Neuronal stem cell (in vitro differentiated cells): ENCODE measurements around the gene QRICH1.

Experiments used
- DNase-seq: peaks from one replicate; pipeline ENCODE4 v3.0.0-alpha.2; 2013; ENCODE audit warnings: low spot score
- H2AFZ ChIP-seq: one replicate; pipeline ENCODE4 v1.6.1; 2013; ENCODE audit warnings: mild to moderate bottlenecking, low read length, inconsistent platforms
- H2AK5ac ChIP-seq: 2 replicates; pipeline ENCODE4 v1.6.1; 2013; ENCODE audit warnings: low read depth, mild to moderate bottlenecking, inconsistent platforms, low read length, moderate library complexity, mixed read lengths
- H2BK120ac ChIP-seq: 2 replicates; pipeline ENCODE4 v1.6.1; 2013; ENCODE audit warnings: low read depth, mild to moderate bottlenecking, inconsistent platforms, low read length, moderate library complexity, mixed read lengths
- H2BK12ac ChIP-seq: one replicate; pipeline ENCODE4 v1.6.1; 2013; ENCODE audit warnings: low read length, inconsistent platforms
- H2BK15ac ChIP-seq: 2 replicates; pipeline ENCODE4 v1.6.1; 2013; ENCODE audit warnings: mild to moderate bottlenecking, low read length, inconsistent platforms, mixed read lengths
- H2BK5ac ChIP-seq: one replicate; pipeline ENCODE4 v1.6.1; 2013; ENCODE audit warnings: inconsistent platforms, mild to moderate bottlenecking, low read length, moderate library complexity
- H3K14ac ChIP-seq: one replicate; pipeline ENCODE4 v1.6.1; 2013; ENCODE audit warnings: low read length, inconsistent platforms
- H3K18ac ChIP-seq: 2 replicates; pipeline ENCODE4 v1.6.1; 2013; ENCODE audit warnings: low read length, inconsistent platforms
- H3K23ac ChIP-seq: 2 replicates; pipeline ENCODE4 v1.6.1; 2013; ENCODE audit warnings: low read depth, mild to moderate bottlenecking, mixed read lengths, low read length, inconsistent platforms; ENCODE audit not compliant: poor library complexity
- H3K27ac ChIP-seq: replicated peaks from 3 replicates; pipeline ENCODE4 v1.5.1; 2013; ENCODE audit warnings: low read length, inconsistent platforms
- H3K27me3 ChIP-seq, 3 experiments: 2 replicates each; pipeline ENCODE4 v1.6.1; 2013; ENCODE audit warnings: low read length in 3 of 3, mild to moderate bottlenecking in 2 of 3, inconsistent platforms in 1 of 3, low read depth in 1 of 3, mixed read lengths in 1 of 3, moderate library complexity in 1 of 3; ENCODE audit not compliant: control insufficient read depth in 3 of 3, insufficient read depth in 3 of 3
- H3K36me3 ChIP-seq, 2 donors: replicated peaks in 1 of 2; 2 replicates each; pipeline ENCODE4 v1.6.1; 2013; ENCODE audit warnings: low read length in 2 of 2; ENCODE audit not compliant: control insufficient read depth in 2 of 2, insufficient read depth in 2 of 2
- H3K4ac ChIP-seq: 2 replicates; pipeline ENCODE4 v1.6.1; 2013; ENCODE audit warnings: inconsistent platforms, mild to moderate bottlenecking, low read length, moderate library complexity
- H3K4me1 ChIP-seq, 2 donors: 1 replicate in 1 of 2; 2 replicates in 1 of 2; pipeline ENCODE4 v1.6.1; 2013; ENCODE audit warnings: low read length in 2 of 2, low read depth in 1 of 2; ENCODE audit not compliant: control insufficient read depth in 2 of 2, insufficient read depth in 1 of 2
- H3K4me2 ChIP-seq: one replicate; pipeline ENCODE4 v1.6.1; 2013; ENCODE audit warnings: mild to moderate bottlenecking, low read length, inconsistent platforms; ENCODE audit not compliant: insufficient read depth, poor library complexity, severe bottlenecking
- H3K4me3 ChIP-seq, 2 donors: 2 replicates each; pipeline ENCODE4 v1.5.1; 2013; ENCODE audit warnings: low read length in 2 of 2, mild to moderate bottlenecking in 2 of 2, inconsistent platforms in 1 of 2, moderate library complexity in 1 of 2
- H3K79me1 ChIP-seq: one replicate; pipeline ENCODE4 v1.6.1; 2013; ENCODE audit warnings: low read depth, mild to moderate bottlenecking, inconsistent platforms, low read length, moderate library complexity
- H3K9ac ChIP-seq: one replicate; pipeline ENCODE4 v1.6.1; 2013; ENCODE audit warnings: mild to moderate bottlenecking, low read depth, low read length, inconsistent platforms; ENCODE audit not compliant: poor library complexity
- H3K9me3 ChIP-seq, 2 donors: replicated peaks in 1 of 2; 2 replicates each; pipeline versions ENCODE3 to v1.6.1; 2013; ENCODE audit warnings: low read length in 2 of 2, mild to moderate bottlenecking in 2 of 2, inconsistent platforms in 1 of 2, low read depth in 1 of 2, mixed read lengths in 1 of 2, moderate library complexity in 1 of 2; ENCODE audit not compliant: control insufficient read depth in 2 of 2, insufficient read depth in 1 of 2
- H4K8ac ChIP-seq: one replicate; pipeline ENCODE4 v1.6.1; 2013; ENCODE audit warnings: low read depth, mild to moderate bottlenecking, inconsistent platforms, low read length, moderate library complexity
- H4K91ac ChIP-seq: one replicate; pipeline ENCODE4 v1.6.1; 2013; ENCODE audit warnings: low read length, low read depth, mild to moderate bottlenecking, inconsistent platforms; ENCODE audit not compliant: poor library complexity
- WGBS, 2 donors: extraction: QIAGEN DNeasy Blood & Tissue Kit; methylation state at CpG; one replicate each; pipeline ENCODE4 v1.1.7; 2013; ENCODE audit warnings: missing lambda C conversion rate in 2 of 2, mixed read lengths in 1 of 2; ENCODE audit not compliant: insufficient read length in 2 of 2, insufficient replicate concordance in 1 of 2; ENCODE audit errors: extremely low coverage in 2 of 2; 5-methylcytosine and 5-hydroxymethylcytosine counted together

The QRICH1 gene

DNA sequence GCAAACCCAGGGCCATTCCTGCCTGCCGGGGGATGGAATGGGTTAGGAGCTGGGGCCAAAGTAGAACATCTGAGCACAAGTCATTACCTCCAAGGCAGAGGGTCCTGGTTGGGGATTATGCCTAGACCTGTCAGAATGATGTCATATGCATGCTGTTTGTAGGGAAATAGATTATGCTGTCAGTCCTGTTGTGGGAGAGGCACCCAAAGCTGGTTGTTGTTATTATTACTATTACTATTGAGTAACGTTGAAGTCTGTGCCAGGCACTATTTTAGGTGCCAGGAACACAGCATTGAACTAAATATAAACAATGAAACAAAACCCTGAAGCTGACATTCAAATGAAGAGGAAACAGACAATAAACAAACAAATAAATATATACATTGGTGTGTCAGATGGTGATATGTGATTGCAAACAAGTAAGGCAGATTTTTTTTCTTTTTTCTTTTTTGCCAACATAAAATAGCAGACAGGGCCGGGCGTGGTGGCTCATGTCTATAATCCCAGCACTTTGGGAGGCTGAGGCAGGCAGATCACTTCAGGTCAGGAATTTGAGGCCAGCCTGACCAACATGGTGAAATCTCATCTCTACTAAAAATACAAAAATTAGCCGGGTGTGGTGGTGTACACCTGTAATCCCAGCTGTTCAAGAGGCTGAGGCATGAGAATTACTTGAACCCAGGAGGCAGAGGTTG, 101.9 kb downstream of the QRICH1 start:
- Histone ChIP-seq H3K79me1 (peaks cover 10% of the 10 kb centered on the region), H3K36me3 (peaks cover 2 to 26% of the 10 kb centered on the region in 2 donors), H3K23ac (no peak overlapping the region), H2BK120ac (no peak overlapping the region), H2AFZ (no peak overlapping the region), H2BK15ac (no peak overlapping the region), H3K4me1 (peaks cover 13 to 23% of the 10 kb centered on the region in 2 donors), H4K8ac (no peak overlapping the region), H3K14ac (no peak overlapping the region), H3K18ac (no peak overlapping the region), H3K27me3 (no peaks in the 10 kb centered on the region), H2BK12ac (no peak overlapping the region), H2AK5ac (peak overlapping the region; percentile 10), H3K4me3 (no peak overlapping the region), H2BK5ac (no peak overlapping the region), H4K91ac (no peak overlapping the region), H3K4ac (no peak overlapping the region), H3K27ac (no peak overlapping the region), H3K9ac (peak overlapping the region; percentile 55), H3K4me2 (peak overlapping the region; percentile 19), H3K9me3 (no peaks in the 10 kb centered on the region)
- WGBS, 2 donors, result no CpG with 5 or more reads among the region's 5 CpGs
- no peak for DNase-seq

DNA sequence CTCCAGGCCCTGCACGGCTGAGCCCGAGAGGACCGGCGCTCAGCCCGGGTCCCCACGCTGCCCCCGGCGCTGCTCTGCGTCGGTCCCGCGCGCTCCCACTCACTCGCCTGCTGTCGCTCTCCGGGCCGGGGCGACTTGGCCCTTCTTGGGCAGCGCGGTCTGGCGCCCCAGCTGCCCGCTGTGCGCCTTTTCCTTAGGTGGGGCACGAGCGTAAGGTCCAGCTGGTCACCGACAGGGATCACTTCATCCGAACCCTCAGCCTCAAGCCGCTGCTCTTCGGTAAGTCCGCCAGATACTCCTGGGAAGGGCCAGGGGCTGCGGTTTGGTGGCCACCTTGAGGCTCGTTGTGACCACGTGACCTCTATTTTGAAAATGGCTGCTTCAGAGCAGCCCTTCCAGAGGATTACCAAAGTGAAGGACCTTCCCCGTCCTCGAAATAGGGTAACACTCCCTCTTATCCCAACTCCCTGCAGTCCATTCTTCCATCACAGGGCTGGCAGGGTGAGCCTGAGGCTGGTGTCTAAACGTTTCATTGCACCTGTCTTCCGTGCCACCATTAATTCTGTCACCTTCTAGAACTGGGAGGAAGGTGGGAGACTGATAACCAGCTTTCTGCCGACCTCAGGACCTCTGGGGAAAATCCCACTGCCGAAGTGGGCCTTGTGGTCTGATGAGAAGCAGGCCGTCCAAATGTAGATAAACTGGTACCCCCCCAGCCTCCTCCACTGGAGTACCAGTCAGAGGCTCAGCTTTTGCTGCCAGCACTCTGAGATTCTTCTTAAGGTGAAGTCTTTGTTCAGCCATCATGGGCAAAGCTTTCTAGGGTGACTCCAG, 103.0 kb downstream of the QRICH1 start:
- H3K23ac ChIP-seq, result peak overlapping the region; percentile 97
- peaks cover 10% of the 10 kb centered on the region for H3K79me1 ChIP-seq
- peak overlapping the region; percentile 97 for H3K4ac ChIP-seq
- peak overlapping the region; percentile 93 for H3K4me2 ChIP-seq
- H3K4me1 ChIP-seq, result peaks cover 13 to 19% of the 10 kb centered on the region in 2 donors
- DNase-seq, result no peak
- peak overlapping the region; percentile 93 for H2AFZ ChIP-seq
- no peak overlapping the region for H2BK12ac ChIP-seq
- WGBS, 2 donors, result no CpG with 5 or more reads among the region's 40 CpGs
- H2AK5ac ChIP-seq, result peak overlapping the region; percentile 83
- H3K27me3 ChIP-seq, result no peaks in the 10 kb centered on the region
- no peak overlapping the region for H4K91ac ChIP-seq
- peak overlapping the region; percentile 99 for H3K9ac ChIP-seq
- peaks cover 4 to 25% of the 10 kb centered on the region in 2 donors for H3K36me3 ChIP-seq
- peak overlapping the region; percentile 97 for H3K18ac ChIP-seq
- H2BK5ac ChIP-seq, result peak overlapping the region; percentile 91
- peak overlapping the region; percentile 93 for H3K27ac ChIP-seq
- H2BK120ac ChIP-seq, result peak overlapping the region; percentile 20
- peak overlapping the region; percentile 97 for H3K14ac ChIP-seq
- peak overlapping the region; percentile 64 to 99 for H3K4me3 ChIP-seq
- no peak overlapping the region for H4K8ac ChIP-seq
- H2BK15ac ChIP-seq, result peak overlapping the region; percentile 81
- no peaks in the 10 kb centered on the region for H3K9me3 ChIP-seq

- H3K9me3 ChIP-seq, result no peaks in the 10 kb centered on the region
- peak within 1 kb of the TSS; percentile 93 for H3K27ac ChIP-seq
- peak within 1 kb of the TSS; percentile 93 for H2AFZ ChIP-seq
- no CpG with 5 or more reads among the region's 91 CpGs for WGBS, 2 donors
- H3K27me3 ChIP-seq, result no peaks in the 10 kb centered on the region
- H3K4me3 ChIP-seq, result peak within 1 kb of the TSS; percentile 64 to 99
- peaks cover 13 to 19% of the 10 kb centered on the region in 2 donors for H3K4me1 ChIP-seq
- H2BK12ac ChIP-seq, result peak within 1 kb of the TSS; percentile 30
- no peak within 1 kb of the TSS for H4K8ac ChIP-seq
- H2BK120ac ChIP-seq, result peak within 1 kb of the TSS; percentile 65
- peak within 1 kb of the TSS; percentile 99 for H3K9ac ChIP-seq
- peak; percentile 80 for DNase-seq
- H3K23ac ChIP-seq, result peak within 1 kb of the TSS; percentile 97
- H3K79me1 ChIP-seq, result peaks cover 10% of the 10 kb centered on the region
- H3K36me3 ChIP-seq, result peaks cover 8 to 27% of the 10 kb centered on the region in 2 donors
- peak within 1 kb of the TSS; percentile 90 for H2AK5ac ChIP-seq
- peak within 1 kb of the TSS; percentile 91 for H2BK5ac ChIP-seq
- H3K4me2 ChIP-seq, result peak within 1 kb of the TSS; percentile 93
- peak within 1 kb of the TSS; percentile 97 for H3K4ac ChIP-seq
- peak within 1 kb of the TSS; percentile 97 for H3K18ac ChIP-seq
- H4K91ac ChIP-seq, result peak within 1 kb of the TSS; percentile 9
- H3K14ac ChIP-seq, result peak within 1 kb of the TSS; percentile 99
- H2BK15ac ChIP-seq, result peak within 1 kb of the TSS; percentile 87
These were observed 103.9 kb downstream of the QRICH1 start, which contains the start of gene P4HTM for GRCh38 chr3:48989796-48990635. Gene P4HTM (plus strand): TSS chr3:48990241. CDS start chr3:48990257, 16 bp downstream.
